Muscle layer of duodenum (tissue), 2 donors: ENCODE measurements around the gene D2HGDH.

ENCODE experiments used
- H3K27ac ChIP-seq: one replicate; pipeline ENCODE4 v1.7.0; 2013; ENCODE audit warnings: mild to moderate bottlenecking, low read length
- H3K27me3 ChIP-seq: one replicate; pipeline ENCODE4 v1.7.0; 2013; ENCODE audit warnings: low read depth, mild to moderate bottlenecking, control low read depth, low read length
- H3K36me3 ChIP-seq, 2 donors: one replicate each; pipeline ENCODE4 v1.7.0; 2013; ENCODE audit warnings: low read length in 2 of 2, control low read depth in 1 of 2, mild to moderate bottlenecking in 1 of 2; ENCODE audit not compliant: insufficient read depth in 2 of 2, control insufficient read depth in 1 of 2
- H3K4me1 ChIP-seq, 2 donors: one replicate each; pipeline ENCODE4 v1.7.0; 2013; ENCODE audit warnings: low read length in 2 of 2, mild to moderate bottlenecking in 2 of 2, control low read depth in 1 of 2, moderate library complexity in 1 of 2; ENCODE audit not compliant: insufficient read depth in 2 of 2, control insufficient read depth in 1 of 2
- H3K4me3 ChIP-seq, 2 donors: one replicate each; pipeline ENCODE4 v1.7.0; 2013; ENCODE audit warnings: low read length in 2 of 2, low read depth in 1 of 2, mild to moderate bottlenecking in 1 of 2
- H3K9me3 ChIP-seq, 2 donors: one replicate each; pipeline ENCODE4 v1.7.0; 2013; ENCODE audit warnings: low read length in 2 of 2, control low read depth in 1 of 2, mild to moderate bottlenecking in 1 of 2; ENCODE audit not compliant: control insufficient read depth in 1 of 2
- donor health status: healthy.

D2HGDH gene

DNA sequence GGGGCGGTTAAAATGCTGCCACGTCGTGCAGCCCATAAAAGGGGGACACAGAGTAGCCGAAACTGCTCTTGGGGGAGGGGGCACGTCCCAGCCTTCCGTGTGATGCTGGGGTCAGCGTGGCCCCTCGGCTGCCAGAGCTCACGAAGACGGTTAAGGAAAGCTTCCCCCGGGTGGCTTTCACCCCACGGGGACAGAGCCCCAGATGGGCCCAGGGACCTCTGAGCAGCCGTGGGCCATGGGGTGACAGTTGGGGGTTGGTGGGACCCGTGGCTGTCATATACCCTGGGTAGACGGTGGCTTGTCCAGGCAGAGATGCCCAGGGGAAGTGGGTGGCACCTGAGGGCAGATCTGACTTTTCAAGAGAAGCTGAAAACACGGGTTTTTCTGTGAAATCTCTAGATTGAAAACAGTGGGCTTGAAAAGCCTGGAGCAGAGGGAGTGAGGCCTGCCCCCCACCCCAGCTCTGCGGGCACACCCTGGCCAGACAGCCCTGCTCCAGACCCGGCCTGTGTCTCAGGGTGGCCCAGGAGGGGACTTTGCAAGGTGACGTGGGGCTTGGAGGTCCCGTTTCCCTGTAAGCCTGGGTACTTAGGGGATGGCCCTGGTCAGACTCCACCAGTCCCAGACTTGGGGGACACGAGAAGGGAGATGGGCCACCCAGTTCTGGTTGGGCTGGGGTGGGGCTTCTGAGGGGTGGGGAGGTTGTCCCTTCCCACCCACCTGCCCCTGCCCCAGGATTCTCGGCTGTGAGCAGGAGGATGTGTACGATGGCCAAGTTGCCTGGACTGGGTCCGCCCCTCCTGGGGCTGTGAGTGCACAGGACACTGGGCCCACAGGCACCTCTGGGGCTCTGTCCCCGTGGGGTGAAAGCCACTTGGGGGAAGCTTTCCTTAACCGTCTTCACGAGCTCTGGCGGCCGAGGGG lies 75.2 kb downstream of the D2HGDH start:
- Histone ChIP-seq H3K4me3 (no peak overlapping the region), H3K27ac (no peak overlapping the region)

DNA sequence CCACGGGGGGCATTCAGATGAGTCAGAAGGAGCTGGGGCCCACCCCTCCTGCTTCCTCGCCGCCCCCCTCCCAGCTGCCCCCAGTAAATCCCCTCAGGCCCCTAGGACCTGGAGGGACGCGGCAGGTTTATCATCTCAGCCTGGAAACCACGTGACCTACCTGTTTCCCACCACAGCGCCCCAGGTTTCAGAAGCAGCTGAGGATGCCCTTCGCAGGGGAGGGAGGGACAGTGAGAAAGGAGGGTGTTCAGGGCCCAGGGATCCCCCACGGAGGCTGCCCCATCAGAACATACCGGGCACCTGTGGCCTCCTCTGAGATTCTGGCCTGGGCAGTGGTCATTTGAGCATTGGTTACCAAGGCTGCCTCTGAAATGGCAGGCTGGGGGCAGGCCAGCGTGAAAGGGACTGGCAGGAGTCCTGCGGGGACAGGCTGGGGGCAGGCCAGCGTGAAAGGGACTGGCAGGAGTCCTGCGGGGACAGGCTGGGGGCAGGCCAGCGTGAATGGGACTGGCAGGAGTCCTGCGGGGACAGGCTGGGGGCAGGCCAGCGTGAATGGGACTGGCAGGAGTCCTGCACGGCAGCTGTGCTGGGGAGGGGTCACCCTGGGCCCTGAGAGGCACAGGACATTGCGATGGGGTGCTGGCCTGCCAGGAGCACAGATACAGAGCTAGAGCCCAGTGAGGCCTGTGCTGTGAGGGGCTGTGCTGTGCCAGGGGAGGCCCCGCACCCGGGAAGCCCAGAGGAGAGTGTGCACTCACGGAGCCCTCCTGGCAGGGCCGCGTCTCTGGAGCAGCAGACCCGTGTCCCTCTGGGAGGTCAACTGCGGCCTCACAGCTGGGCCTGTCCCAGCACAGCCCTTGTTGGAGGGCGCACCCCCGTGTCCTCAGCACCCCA lies 76.1 kb downstream of the D2HGDH start:
- H3K4me3 ChIP-seq: no peak overlapping the region
- H3K36me3 ChIP-seq: no peaks in the 10 kb centered on the region
- no peaks in the 10 kb centered on the region for H3K4me1 ChIP-seq
- no peaks in the 10 kb centered on the region for H3K27me3 ChIP-seq
- H3K27ac ChIP-seq: no peak overlapping the region
- H3K9me3 ChIP-seq: no peaks in the 10 kb centered on the region

More for the DNA sequence above, 75.2 kb downstream of the D2HGDH start:
- Histone ChIP-seq H3K36me3 (no peaks in the 10 kb centered on the region), H3K27me3 (peaks cover 3% of the 10 kb centered on the region), H3K4me1 (peaks cover 0 to 2% of the 10 kb centered on the region in 2 donors), H3K9me3 (no peaks in the 10 kb centered on the region)

DNA sequence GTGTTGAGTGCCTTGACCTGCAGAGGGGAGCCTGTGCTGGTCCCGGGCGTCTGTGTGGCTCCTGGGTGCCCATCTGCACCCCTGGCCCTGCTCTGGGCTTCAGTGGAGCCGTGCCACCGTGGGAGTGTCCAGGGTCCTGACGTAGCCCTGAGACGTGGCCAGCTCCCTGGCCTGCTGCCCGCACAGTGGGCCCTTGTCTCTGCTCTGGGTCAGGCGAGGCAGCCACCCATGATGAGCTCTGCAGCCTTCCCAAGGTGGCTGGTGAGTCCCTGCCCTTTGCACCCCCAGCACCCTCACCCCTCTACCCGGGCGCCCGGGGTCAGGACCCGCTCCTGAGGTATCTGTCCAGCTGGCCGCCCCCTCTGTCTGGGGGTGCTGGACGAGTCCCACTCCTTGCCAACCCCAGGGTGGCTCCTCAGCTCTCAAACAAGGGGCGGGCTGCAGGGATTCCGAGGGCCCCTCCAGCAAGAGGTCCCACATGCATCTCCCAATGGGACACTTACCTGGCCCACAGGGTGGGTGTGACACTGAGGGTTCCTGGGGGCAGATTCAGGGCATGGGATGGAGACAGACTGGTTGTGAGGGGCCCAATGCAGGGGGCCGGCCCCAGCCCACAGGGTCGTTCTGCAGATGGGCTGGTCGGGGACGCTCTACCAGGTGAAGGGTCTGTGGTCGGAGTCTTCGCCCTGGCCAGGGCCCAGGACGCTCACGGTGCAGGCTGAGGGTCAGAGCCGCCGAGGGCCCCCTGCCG lies 76.9 kb downstream of the D2HGDH start:
- Histone ChIP-seq H3K27me3 (no peaks in the 10 kb centered on the region), H3K4me1 (no peaks in the 10 kb centered on the region), H3K4me3 (no peak overlapping the region), H3K36me3 (no peaks in the 10 kb centered on the region), H3K27ac (no peak overlapping the region), H3K9me3 (no peaks in the 10 kb centered on the region)

DNA sequence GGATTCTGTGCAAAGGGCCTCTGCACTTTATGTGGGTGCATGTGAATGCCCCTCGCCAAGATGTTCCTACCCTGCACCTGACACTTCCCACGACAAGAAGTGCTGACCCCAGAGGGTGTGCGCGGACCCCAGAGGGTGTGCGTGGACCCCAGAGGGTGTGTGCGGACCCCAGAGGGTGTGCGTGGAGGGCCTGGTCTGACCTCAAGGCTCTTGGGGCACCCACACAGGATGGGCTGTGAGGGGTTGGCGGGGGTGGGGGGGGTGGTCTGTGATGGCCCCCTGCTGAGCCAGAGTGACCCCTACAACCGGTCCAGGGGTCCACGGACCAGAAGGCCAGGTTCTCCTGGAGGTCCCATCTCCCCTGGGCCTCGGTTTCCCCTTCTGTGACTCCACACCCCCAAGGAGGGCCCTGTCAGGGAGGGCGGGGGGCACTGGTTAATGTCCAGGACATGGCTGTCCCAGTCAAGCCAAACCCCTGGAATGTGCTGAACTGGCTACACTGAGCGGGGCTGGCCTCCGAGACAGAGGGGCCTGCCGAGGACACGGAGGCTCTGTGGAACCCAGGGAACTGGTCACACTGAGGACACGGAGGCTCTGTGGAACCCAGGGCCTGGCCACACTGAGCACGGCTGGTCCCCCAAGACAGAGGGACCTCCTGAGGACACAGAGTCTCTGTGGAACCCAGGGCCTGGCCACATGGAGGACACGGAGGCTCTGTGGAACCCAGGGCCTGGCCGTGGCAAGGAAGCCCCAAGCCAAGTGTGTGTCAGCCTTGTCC lies 77.7 kb downstream of the D2HGDH start:
- no peaks in the 10 kb centered on the region for H3K36me3 ChIP-seq
- no peaks in the 10 kb centered on the region for H3K9me3 ChIP-seq
- H3K4me1 ChIP-seq: no peaks in the 10 kb centered on the region
- H3K27ac ChIP-seq: no peak overlapping the region
- no peak overlapping the region for H3K4me3 ChIP-seq
- H3K27me3 ChIP-seq: no peaks in the 10 kb centered on the region

DNA sequence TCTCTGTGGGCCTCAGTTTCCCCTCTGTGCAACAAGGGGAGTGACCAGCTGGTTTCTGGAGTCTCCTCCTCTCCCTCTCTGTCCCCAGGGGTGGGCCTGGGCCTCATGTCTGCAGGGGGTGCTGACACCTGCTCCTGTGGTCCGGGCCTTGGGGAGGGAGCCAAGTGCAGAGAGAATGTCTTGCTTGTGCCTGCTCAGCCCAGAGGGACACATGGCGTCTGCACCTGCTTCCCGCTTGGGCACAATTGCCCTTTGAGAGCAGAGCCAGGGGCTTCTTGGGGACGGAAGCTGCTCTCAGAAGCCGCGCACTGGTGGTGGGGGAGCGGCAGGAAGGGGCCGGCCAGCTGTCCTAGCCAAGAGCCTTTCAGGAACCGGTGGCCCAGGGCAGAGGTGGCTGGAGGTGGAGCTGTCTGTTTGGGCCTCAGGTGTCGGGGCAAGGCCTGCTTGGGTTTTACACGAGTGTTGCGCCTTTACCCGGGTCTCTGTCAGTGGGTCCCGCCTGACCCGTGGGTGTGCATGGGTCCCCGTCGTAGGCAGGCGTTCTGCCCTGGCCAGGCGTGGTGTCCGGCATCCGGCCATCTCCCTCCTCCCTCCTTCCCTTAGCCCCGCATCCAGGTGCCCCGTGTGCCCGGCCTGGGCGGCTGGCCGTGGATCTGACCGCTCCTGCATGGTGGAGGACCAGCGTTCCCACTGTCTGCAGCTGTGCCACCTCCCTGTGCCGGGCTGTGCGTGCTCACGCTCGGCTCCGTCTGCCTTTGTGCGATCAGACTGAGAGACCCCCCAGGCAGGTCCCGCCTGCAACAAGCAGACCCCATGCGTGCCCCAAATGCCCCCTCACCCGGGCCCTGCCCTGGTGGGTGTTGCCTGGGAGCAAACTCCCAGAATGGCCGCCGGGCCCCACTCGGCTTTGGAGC lies 78.6 kb downstream of the D2HGDH start:
- Histone ChIP-seq H3K4me1 (no peaks in the 10 kb centered on the region), H3K27me3 (no peaks in the 10 kb centered on the region), H3K9me3 (no peaks in the 10 kb centered on the region), H3K36me3 (no peaks in the 10 kb centered on the region), H3K27ac (no peak overlapping the region), H3K4me3 (no peak overlapping the region)

DNA sequence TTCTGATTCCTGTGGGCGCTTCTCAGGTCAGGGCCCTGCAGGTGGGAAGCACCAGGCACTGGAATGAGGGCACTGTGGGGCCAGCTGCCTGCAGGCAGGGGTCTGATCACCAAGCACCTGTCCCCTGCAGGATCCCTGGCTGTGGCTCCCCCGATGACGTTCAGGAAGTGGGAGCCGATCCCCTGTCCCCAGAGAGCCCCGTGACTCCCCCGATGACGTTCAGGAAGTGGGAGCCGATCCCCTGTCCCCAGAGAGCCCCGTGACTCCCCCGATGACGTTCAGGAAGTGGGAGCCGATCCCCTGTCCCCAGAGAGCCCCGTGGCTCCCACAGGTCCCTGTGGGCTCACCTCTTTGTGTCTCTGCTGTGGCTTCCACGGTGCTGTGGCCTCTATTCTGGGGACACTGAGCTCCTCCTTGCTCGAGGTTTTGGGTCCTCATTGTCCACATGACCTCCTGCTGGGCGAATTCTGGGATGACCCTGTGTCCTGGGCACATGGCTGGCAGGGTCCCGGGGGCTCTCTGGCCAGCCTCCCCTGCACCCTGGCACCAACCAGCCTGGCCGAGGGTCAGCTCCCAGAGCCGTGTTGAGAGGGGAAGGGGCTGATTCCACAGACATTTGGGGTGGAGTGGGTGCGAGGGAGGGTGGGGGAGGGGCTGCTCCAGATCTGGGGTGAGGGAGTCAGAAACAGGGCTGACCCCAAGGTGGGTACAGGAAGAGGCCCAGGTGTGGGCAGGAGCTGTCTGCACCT lies 79.4 kb downstream of the D2HGDH start:
- Histone ChIP-seq H3K27ac (no peak overlapping the region), H3K27me3 (no peaks in the 10 kb centered on the region), H3K9me3 (no peaks in the 10 kb centered on the region), H3K36me3 (no peaks in the 10 kb centered on the region), H3K4me1 (no peaks in the 10 kb centered on the region), H3K4me3 (no peak overlapping the region)

DNA sequence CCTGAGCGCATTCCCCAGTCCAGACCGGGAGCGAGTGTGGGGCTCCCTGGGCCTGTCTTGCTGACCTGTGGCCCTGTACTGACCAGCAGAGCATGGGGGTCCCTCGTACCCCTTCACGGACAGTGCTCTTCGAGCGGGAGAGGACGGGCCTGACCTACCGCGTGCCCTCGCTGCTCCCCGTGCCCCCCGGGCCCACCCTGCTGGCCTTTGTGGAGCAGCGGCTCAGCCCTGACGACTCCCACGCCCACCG lies 79.9 kb downstream of the D2HGDH start:
- Histone ChIP-seq H3K27me3 (no peaks in the 10 kb centered on the region), H3K36me3 (no peaks in the 10 kb centered on the region), H3K4me1 (no peaks in the 10 kb centered on the region)

DNA sequence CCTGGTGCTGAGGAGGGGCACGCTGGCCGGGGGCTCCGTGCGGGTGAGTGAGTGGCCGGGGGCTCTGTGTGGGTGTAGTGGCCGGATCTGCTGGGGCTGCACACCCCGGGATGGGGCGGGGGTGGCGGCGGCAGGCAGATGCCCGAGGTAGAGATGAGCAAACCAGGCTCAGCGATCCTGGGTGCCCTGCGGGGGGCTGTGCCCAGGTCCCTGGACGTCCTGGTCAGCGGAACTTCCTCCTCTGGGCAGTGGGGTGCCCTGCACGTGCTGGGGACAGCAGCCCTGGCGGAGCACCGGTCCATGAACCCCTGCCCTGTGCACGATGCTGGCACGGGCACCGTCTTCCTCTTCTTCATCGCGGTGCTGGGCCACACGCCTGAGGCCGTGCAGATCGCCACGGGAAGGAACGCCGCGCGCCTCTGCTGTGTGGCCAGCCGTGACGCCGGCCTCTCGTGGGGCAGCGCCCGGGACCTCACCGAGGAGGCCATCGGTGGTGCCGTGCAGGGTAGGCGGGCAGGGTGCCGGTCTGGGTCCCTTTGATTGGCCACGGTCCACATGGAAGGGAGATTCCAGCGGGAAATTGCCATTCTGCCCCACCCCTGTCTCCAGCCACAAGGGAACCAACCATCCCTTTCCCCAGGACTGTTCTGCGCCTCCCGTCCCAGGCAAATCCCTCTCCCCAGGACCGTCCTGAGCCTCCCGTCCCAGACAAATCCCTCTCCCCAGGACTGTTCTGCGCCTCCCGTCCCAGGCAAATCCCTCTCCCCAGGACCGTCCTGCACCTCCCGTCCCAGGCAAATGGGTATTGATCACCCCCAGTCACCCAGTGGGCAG lies 80.4 kb downstream of the D2HGDH start:
- Histone ChIP-seq H3K36me3 (no peaks in the 10 kb centered on the region), H3K4me3 (no peak overlapping the region), H3K9me3 (no peaks in the 10 kb centered on the region), H3K27me3 (no peaks in the 10 kb centered on the region), H3K27ac (no peak overlapping the region), H3K4me1 (no peaks in the 10 kb centered on the region)

More for the DNA sequence above, 79.9 kb downstream of the D2HGDH start:
- no peak overlapping the region for H3K4me3 ChIP-seq
- no peak overlapping the region for H3K27ac ChIP-seq
- no peaks in the 10 kb centered on the region for H3K9me3 ChIP-seq
